Omental fat pad (tissue), 4 donors: Measurements from ENCODE around the gene MARK2. TPM values are rescaled to one million over a fixed set of nuclear protein-coding genes. Genes with fewer than 3 reads are reported as not detected.

Source experiments
- ATAC-seq: fragments of 150-250 bp; one replicate; pipeline ENCODE4 v1.9.1; 2016; ENCODE audit warnings: mild to moderate bottlenecking, moderate library complexity; ENCODE audit not compliant: low FRiP score
- DNase-seq: peaks from one replicate; pipeline ENCODE4 v3.0.0-alpha.2; 2019; ENCODE audit warnings: low spot score
- total RNA-seq, 4 donors: library from RNA; depleted of rRNA; stranded (reverse); fragments of >200 nt; gene quantifications; one replicate each; pipeline ENCODE4 v1.1.0, GENCODE V29; 2016
- TF ChIP-seq, protein P1 (sequence below), 3 donors: fragments of 450-650 bp; IDR thresholded peaks; one replicate each; pipeline ENCODE4 v1.5.1; 2016 to 2017; ENCODE audit warnings: antibody characterized with exemption in 3 of 3, mild to moderate bottlenecking in 3 of 3, moderate library complexity in 2 of 3

MARK2 gene
- total RNA-seq, 4 donors from 2014 or later = 14.8 to 27.1 (median 23.4) TPM

- DNase-seq (no peak), ATAC-seq (no peak)
- TF ChIP-seq, protein P1, sequence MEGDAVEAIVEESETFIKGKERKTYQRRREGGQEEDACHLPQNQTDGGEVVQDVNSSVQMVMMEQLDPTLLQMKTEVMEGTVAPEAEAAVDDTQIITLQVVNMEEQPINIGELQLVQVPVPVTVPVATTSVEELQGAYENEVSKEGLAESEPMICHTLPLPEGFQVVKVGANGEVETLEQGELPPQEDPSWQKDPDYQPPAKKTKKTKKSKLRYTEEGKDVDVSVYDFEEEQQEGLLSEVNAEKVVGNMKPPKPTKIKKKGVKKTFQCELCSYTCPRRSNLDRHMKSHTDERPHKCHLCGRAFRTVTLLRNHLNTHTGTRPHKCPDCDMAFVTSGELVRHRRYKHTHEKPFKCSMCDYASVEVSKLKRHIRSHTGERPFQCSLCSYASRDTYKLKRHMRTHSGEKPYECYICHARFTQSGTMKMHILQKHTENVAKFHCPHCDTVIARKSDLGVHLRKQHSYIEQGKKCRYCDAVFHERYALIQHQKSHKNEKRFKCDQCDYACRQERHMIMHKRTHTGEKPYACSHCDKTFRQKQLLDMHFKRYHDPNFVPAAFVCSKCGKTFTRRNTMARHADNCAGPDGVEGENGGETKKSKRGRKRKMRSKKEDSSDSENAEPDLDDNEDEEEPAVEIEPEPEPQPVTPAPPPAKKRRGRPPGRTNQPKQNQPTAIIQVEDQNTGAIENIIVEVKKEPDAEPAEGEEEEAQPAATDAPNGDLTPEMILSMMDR (IDR thresholded peaks at IDR 0.05) = no peak
Observed at GRCh38 chr11:63843041-63843440, 4.1 kb downstream of the MARK2 start.

GRCh38 chr11:63844836-63845235 is 5.9 kb downstream of the MARK2 start:
- ATAC-seq (no peak), DNase-seq (no peak)
- TF ChIP-seq, protein P1 (IDR thresholded peaks at IDR 0.05) = no peak

- TF ChIP-seq, protein P1 (IDR thresholded peaks at IDR 0.05) = no peak
- ATAC-seq = peak; percentile 84
- DNase-seq = no peak
Observed at GRCh38 chr11:63845303-63845702, 6.4 kb downstream of the MARK2 start.

GRCh38 chr11:63845911-63846310 is 7.0 kb downstream of the MARK2 start:
- ATAC-seq (no peak), DNase-seq (no peak)
- TF ChIP-seq, protein P1 (IDR thresholded peaks at IDR 0.05) = no peak

DNA sequence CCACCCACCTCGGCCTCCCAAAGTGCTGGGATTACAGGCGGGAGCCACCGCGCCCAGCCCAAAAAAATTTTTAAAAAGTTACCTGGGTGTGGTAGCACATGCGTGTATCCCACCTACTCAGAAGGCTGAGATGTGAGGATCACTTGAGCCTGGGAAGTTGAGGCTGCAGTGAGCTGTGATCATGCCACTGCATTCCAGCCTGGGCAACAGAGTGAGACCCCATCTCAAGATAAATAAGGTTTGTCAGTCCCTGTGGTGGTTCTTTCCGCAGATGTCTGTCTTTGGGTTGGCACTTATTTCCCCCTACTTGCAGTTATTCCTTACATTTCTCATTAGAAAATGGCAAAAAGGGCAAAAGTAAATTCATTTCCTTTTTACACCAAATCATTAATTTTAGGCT is 8.0 kb downstream of the MARK2 start:
- ATAC-seq (no peak), DNase-seq (no peak)
- TF ChIP-seq, protein P1 (IDR thresholded peaks at IDR 0.05) = no peak

GRCh38 chr11:63847363-63847762 is 8.5 kb downstream of the MARK2 start:
- no peak for ATAC-seq
- TF ChIP-seq, protein P1 (IDR thresholded peaks at IDR 0.05) = no peak
- DNase-seq = no peak

DNA sequence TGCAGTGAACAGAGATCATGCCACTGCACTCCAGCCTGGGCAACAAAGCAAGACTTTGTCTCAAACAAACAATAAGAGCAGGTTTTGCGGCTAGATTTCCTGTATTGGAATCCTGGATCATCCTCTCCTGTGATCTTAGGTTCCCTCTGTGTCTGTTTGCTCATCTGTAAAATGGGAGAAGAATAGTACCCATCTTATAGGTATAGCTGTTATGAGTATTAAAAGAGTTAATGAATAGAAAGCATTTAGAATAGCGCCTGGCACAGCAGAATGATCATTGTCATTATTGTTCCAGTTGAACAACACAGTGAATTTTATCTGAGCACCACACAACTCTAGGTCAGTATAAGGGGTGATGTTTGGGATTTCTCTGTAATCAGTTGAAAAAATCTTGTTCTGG is 10.8 kb downstream of the MARK2 start:
- TF ChIP-seq, protein P1 (IDR thresholded peaks at IDR 0.05) = no peak
- ATAC-seq (no peak), DNase-seq (no peak)
